Measurements from ENCODE around the gene ECM1.

GRCh38 chr1:150543500-150544143, 35.7 kb downstream of the ECM1 start:
- TF ChIP-seq, protein P1, sequence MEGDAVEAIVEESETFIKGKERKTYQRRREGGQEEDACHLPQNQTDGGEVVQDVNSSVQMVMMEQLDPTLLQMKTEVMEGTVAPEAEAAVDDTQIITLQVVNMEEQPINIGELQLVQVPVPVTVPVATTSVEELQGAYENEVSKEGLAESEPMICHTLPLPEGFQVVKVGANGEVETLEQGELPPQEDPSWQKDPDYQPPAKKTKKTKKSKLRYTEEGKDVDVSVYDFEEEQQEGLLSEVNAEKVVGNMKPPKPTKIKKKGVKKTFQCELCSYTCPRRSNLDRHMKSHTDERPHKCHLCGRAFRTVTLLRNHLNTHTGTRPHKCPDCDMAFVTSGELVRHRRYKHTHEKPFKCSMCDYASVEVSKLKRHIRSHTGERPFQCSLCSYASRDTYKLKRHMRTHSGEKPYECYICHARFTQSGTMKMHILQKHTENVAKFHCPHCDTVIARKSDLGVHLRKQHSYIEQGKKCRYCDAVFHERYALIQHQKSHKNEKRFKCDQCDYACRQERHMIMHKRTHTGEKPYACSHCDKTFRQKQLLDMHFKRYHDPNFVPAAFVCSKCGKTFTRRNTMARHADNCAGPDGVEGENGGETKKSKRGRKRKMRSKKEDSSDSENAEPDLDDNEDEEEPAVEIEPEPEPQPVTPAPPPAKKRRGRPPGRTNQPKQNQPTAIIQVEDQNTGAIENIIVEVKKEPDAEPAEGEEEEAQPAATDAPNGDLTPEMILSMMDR (conservative IDR thresholded peaks at IDR 0.05; ENCODE audit: low read length): no peak
- no peak for TF ChIP-seq EZH2phosphoT487 (IDR thresholded peaks at IDR 0.05; ENCODE audit: borderline replicate concordance)
